ENCODE data around the gene ZNF764. TPM values are rescaled to one million over a fixed set of nuclear protein-coding genes. Genes with fewer than 3 reads are reported as not detected.

ZNF764 gene
- 7.0 and 15.8 TPM in 2 replicates for total RNA-seq (2014; rRNA removed; shearing (Covaris generic); ENCODE audit: low replicate concordance)

GRCh38 chr16:30557957-30558788, at the start of gene ZNF764:
Gene ZNF764, minus strand, starts transcription at chr16:30558374. Its CDS starts 192 bp downstream, at chr16:30558182.
- H2AFZ ChIP-seq (ENCODE audit: low read length) = peak within 1 kb of the TSS; percentile 63
- peaks cover 15% of the 10 kb centered on the region for H3K79me2 ChIP-seq (ENCODE audit: low read length)
- no peaks in the 10 kb centered on the region for H3K9me2 ChIP-seq (replicated peaks; ENCODE audit: insufficient read depth, low read length)
- peak within 1 kb of the TSS; percentile 83 for H3K4me2 ChIP-seq (ENCODE audit: low read depth, low read length, poor library complexity, severe bottlenecking)
- DNase-seq = peak; percentile 99
- peaks cover 5% of the 10 kb centered on the region; the same call in 1 of the 2 replicates for H3K36me3 ChIP-seq (ENCODE audit: insufficient read depth, low read length)
- peak within 1 kb of the TSS; percentile 80 for H3K27ac ChIP-seq (ENCODE audit: low read length)
- no peaks in the 10 kb centered on the region for H3K9me3 ChIP-seq (ENCODE audit: low read length)
- H3K4me1 ChIP-seq (ENCODE audit: low read length) = peaks cover 9% of the 10 kb centered on the region
- no peaks in the 10 kb centered on the region for H4K20me1 ChIP-seq (ENCODE audit: insufficient read depth, low read depth, low read length)
- H3K4me3 ChIP-seq (ENCODE audit: low read length) = peak within 1 kb of the TSS; percentile 76
- H3K27me3 ChIP-seq (ENCODE audit: low read length) = no peaks in the 10 kb centered on the region
- H3K9ac ChIP-seq (ENCODE audit: low read length) = peak within 1 kb of the TSS; percentile 89

GRCh38 chr16:30606004-30606403, 47.8 kb upstream of the ZNF764 start:
- H3K9ac ChIP-seq (ENCODE audit: low read length) = no peak overlapping the region
- no peaks in the 10 kb centered on the region for H3K27me3 ChIP-seq (ENCODE audit: low read length)
- H4K20me1 ChIP-seq (ENCODE audit: insufficient read depth, low read depth, low read length) = no peaks in the 10 kb centered on the region
- H3K27ac ChIP-seq (ENCODE audit: low read length) = no peak overlapping the region
- H3K79me2 ChIP-seq (ENCODE audit: low read length) = peaks cover 26% of the 10 kb centered on the region
- DNase-seq = no peak
- no peaks in the 10 kb centered on the region for H3K9me2 ChIP-seq (replicated peaks; ENCODE audit: insufficient read depth, low read length)
- peaks cover 11% of the 10 kb centered on the region for H3K36me3 ChIP-seq (ENCODE audit: insufficient read depth, low read length)
- H3K4me2 ChIP-seq (ENCODE audit: low read depth, low read length, poor library complexity, severe bottlenecking) = no peak overlapping the region
- no peaks in the 10 kb centered on the region for H3K9me3 ChIP-seq (ENCODE audit: low read length)
- peaks cover 14% of the 10 kb centered on the region for H3K4me1 ChIP-seq (ENCODE audit: low read length)
- H2AFZ ChIP-seq (ENCODE audit: low read length) = no peak overlapping the region
- no peak overlapping the region for H3K4me3 ChIP-seq (ENCODE audit: low read length)

GRCh38 chr16:30605158-30605557, 47.0 kb upstream of the ZNF764 start:
- no peaks in the 10 kb centered on the region for H4K20me1 ChIP-seq (ENCODE audit: insufficient read depth, low read depth, low read length)
- DNase-seq = no peak
- H3K9ac ChIP-seq (ENCODE audit: low read length) = no peak overlapping the region
- no peak overlapping the region for H3K27ac ChIP-seq (ENCODE audit: low read length)
- no peaks in the 10 kb centered on the region for H3K9me3 ChIP-seq (ENCODE audit: low read length)
- peaks cover 26% of the 10 kb centered on the region for H3K79me2 ChIP-seq (ENCODE audit: low read length)
- peaks cover 11% of the 10 kb centered on the region for H3K36me3 ChIP-seq (ENCODE audit: insufficient read depth, low read length)
- H3K4me3 ChIP-seq (ENCODE audit: low read length) = no peak overlapping the region
- no peaks in the 10 kb centered on the region for H3K9me2 ChIP-seq (replicated peaks; ENCODE audit: insufficient read depth, low read length)
- no peak overlapping the region for H2AFZ ChIP-seq (ENCODE audit: low read length)
- H3K27me3 ChIP-seq (ENCODE audit: low read length) = no peaks in the 10 kb centered on the region
- no peak overlapping the region for H3K4me2 ChIP-seq (ENCODE audit: low read depth, low read length, poor library complexity, severe bottlenecking)
- peaks cover 11% of the 10 kb centered on the region for H3K4me1 ChIP-seq (ENCODE audit: low read length)

- H3K4me3 ChIP-seq (ENCODE audit: low read length) = no peak overlapping the region
- peaks cover 20% of the 10 kb centered on the region for H3K79me2 ChIP-seq (ENCODE audit: low read length)
- no peak overlapping the region for H2AFZ ChIP-seq (ENCODE audit: low read length)
- DNase-seq = no peak
- H3K4me1 ChIP-seq (ENCODE audit: low read length) = peaks cover 11% of the 10 kb centered on the region
- no peaks in the 10 kb centered on the region for H3K9me2 ChIP-seq (replicated peaks; ENCODE audit: insufficient read depth, low read length)
- H4K20me1 ChIP-seq (ENCODE audit: insufficient read depth, low read depth, low read length) = no peaks in the 10 kb centered on the region
- no peak overlapping the region for H3K4me2 ChIP-seq (ENCODE audit: low read depth, low read length, poor library complexity, severe bottlenecking)
- no peaks in the 10 kb centered on the region for H3K27me3 ChIP-seq (ENCODE audit: low read length)
- H3K9ac ChIP-seq (ENCODE audit: low read length) = no peak overlapping the region
- no peak overlapping the region for H3K27ac ChIP-seq (ENCODE audit: low read length)
- peaks cover 11% of the 10 kb centered on the region for H3K36me3 ChIP-seq (ENCODE audit: insufficient read depth, low read length)
- H3K9me3 ChIP-seq (ENCODE audit: low read length) = no peaks in the 10 kb centered on the region
Observed at GRCh38 chr16:30604316-30604947, 46.3 kb upstream of the ZNF764 start.

GRCh38 chr16:30603945-30604315, 45.8 kb upstream of the ZNF764 start:
- DNase-seq = no peak
- Histone ChIP-seq H3K27me3 (ENCODE audit: low read length) (no peaks in the 10 kb centered on the region), H3K79me2 (ENCODE audit: low read length) (peaks cover 15% of the 10 kb centered on the region), H3K9me3 (ENCODE audit: low read length) (no peaks in the 10 kb centered on the region), H3K27ac (ENCODE audit: low read length) (no peak overlapping the region), H3K4me1 (ENCODE audit: low read length) (peaks cover 7% of the 10 kb centered on the region), H2AFZ (ENCODE audit: low read length) (no peak overlapping the region), H3K4me3 (ENCODE audit: low read length) (no peak overlapping the region), H3K9me2 (replicated peaks; ENCODE audit: insufficient read depth, low read length) (no peaks in the 10 kb centered on the region), H3K36me3 (ENCODE audit: insufficient read depth, low read length) (peaks cover 11% of the 10 kb centered on the region), H4K20me1 (ENCODE audit: insufficient read depth, low read depth, low read length) (no peaks in the 10 kb centered on the region), H3K4me2 (ENCODE audit: low read depth, low read length, poor library complexity, severe bottlenecking) (no peak overlapping the region), H3K9ac (ENCODE audit: low read length) (no peak overlapping the region)

GRCh38 chr16:30602616-30603277, 44.6 kb upstream of the ZNF764 start:
- Histone ChIP-seq H3K27ac (ENCODE audit: low read length) (no peak overlapping the region), H3K9me2 (replicated peaks; ENCODE audit: insufficient read depth, low read length) (no peaks in the 10 kb centered on the region), H3K4me3 (ENCODE audit: low read length) (no peak overlapping the region), H2AFZ (ENCODE audit: low read length) (no peak overlapping the region), H3K79me2 (ENCODE audit: low read length) (peaks cover 3% of the 10 kb centered on the region), H3K4me2 (ENCODE audit: low read depth, low read length, poor library complexity, severe bottlenecking) (no peak overlapping the region), H3K27me3 (ENCODE audit: low read length) (no peaks in the 10 kb centered on the region), H3K9ac (ENCODE audit: low read length) (no peak overlapping the region), H3K36me3 (ENCODE audit: insufficient read depth, low read length) (peaks cover 11% of the 10 kb centered on the region), H3K4me1 (ENCODE audit: low read length) (no peaks in the 10 kb centered on the region), H4K20me1 (ENCODE audit: insufficient read depth, low read depth, low read length) (no peaks in the 10 kb centered on the region), H3K9me3 (ENCODE audit: low read length) (no peaks in the 10 kb centered on the region)
- no peak for DNase-seq

- H2AFZ ChIP-seq (ENCODE audit: low read length) = no peak overlapping the region
- H3K79me2 ChIP-seq (ENCODE audit: low read length) = no peaks in the 10 kb centered on the region
- H3K4me2 ChIP-seq (ENCODE audit: low read depth, low read length, poor library complexity, severe bottlenecking) = no peak overlapping the region
- peaks cover 11% of the 10 kb centered on the region for H3K36me3 ChIP-seq (ENCODE audit: insufficient read depth, low read length)
- H3K27me3 ChIP-seq (ENCODE audit: low read length) = no peaks in the 10 kb centered on the region
- no peaks in the 10 kb centered on the region for H3K9me3 ChIP-seq (ENCODE audit: low read length)
- H3K4me3 ChIP-seq (ENCODE audit: low read length) = no peak overlapping the region
- no peak overlapping the region for H3K9ac ChIP-seq (ENCODE audit: low read length)
- no peak overlapping the region for H3K27ac ChIP-seq (ENCODE audit: low read length)
- H3K4me1 ChIP-seq (ENCODE audit: low read length) = no peaks in the 10 kb centered on the region
- H4K20me1 ChIP-seq (ENCODE audit: insufficient read depth, low read depth, low read length) = no peaks in the 10 kb centered on the region
- H3K9me2 ChIP-seq (replicated peaks; ENCODE audit: insufficient read depth, low read length) = no peaks in the 10 kb centered on the region
- DNase-seq = no peak
Observed at GRCh38 chr16:30601966-30602365, 43.8 kb upstream of the ZNF764 start.

- DNase-seq = no peak
- Histone ChIP-seq H3K36me3 (ENCODE audit: insufficient read depth, low read length) (peaks cover 7% of the 10 kb centered on the region), H3K4me1 (ENCODE audit: low read length) (no peaks in the 10 kb centered on the region), H3K27me3 (ENCODE audit: low read length) (no peaks in the 10 kb centered on the region), H3K27ac (ENCODE audit: low read length) (no peak overlapping the region), H4K20me1 (ENCODE audit: insufficient read depth, low read depth, low read length) (no peaks in the 10 kb centered on the region), H3K9ac (ENCODE audit: low read length) (no peak overlapping the region), H3K9me3 (ENCODE audit: low read length) (no peaks in the 10 kb centered on the region), H3K4me3 (ENCODE audit: low read length) (no peak overlapping the region), H2AFZ (ENCODE audit: low read length) (no peak overlapping the region), H3K4me2 (ENCODE audit: low read depth, low read length, poor library complexity, severe bottlenecking) (no peak overlapping the region), H3K79me2 (ENCODE audit: low read length) (no peaks in the 10 kb centered on the region), H3K9me2 (replicated peaks; ENCODE audit: insufficient read depth, low read length) (no peaks in the 10 kb centered on the region)
Observed at GRCh38 chr16:30600929-30601328, 42.8 kb upstream of the ZNF764 start.
